Vagina (tissue), 2 donors: ENCODE results near the gene GNB1L. TPM values are rescaled to one million over a fixed set of nuclear protein-coding genes. Genes with fewer than 3 reads are reported as not detected.

Experiments
- DNase-seq, 2 donors: peaks; one replicate each; pipeline ENCODE4 v3.0.0-alpha.2; 2017; ENCODE audit errors: extremely low spot score in 2 of 2
- H3K27ac ChIP-seq: fragments of 200-600 bp; sonication (generic); one replicate; pipeline ENCODE4 v1.5.1; 2019
- H3K27me3 ChIP-seq: fragments of 200-600 bp; sonication (generic); one replicate; pipeline ENCODE4 v1.5.1; 2019
- H3K36me3 ChIP-seq, 2 donors: fragments of 200-600 bp; sonication (generic); one replicate each; pipeline ENCODE4 v1.5.1; 2017 to 2019
- H3K4me1 ChIP-seq: fragments of 200-600 bp; sonication (generic); one replicate; pipeline ENCODE4 v1.5.1; 2019
- H3K4me3 ChIP-seq, 2 donors: fragments of 200-600 bp; sonication (generic); 1 replicate in 1 of 2; 2 replicates in 1 of 2; pipeline ENCODE4 v1.5.1; 2016 to 2019
- H3K9me3 ChIP-seq: fragments of 200-600 bp; sonication (generic); one replicate; pipeline ENCODE4 v1.5.1; 2019
- CTCF ChIP-seq, 3 experiments: fragments of 450-650 bp in 2 of 3; fragments of 200-600 bp in 1 of 3; sonication (generic) in 1 of 3; IDR thresholded peaks; one replicate each; pipeline ENCODE4 v1.5.1; 2017 to 2019; ENCODE audit warnings: antibody characterized with exemption in 3 of 3, mild to moderate bottlenecking in 2 of 3, moderate library complexity in 2 of 3
- POLR2A ChIP-seq, 2 donors: fragments of 450-650 bp; IDR thresholded peaks; one replicate each; pipeline ENCODE4 v1.6.1; 2017; ENCODE audit warnings: antibody characterized with exemption in 2 of 2, mild to moderate bottlenecking in 2 of 2, moderate library complexity in 2 of 2
- POLR2AphosphoS5 ChIP-seq, 2 donors: sonication (generic); formaldehyde crosslinking; IDR thresholded peaks; one replicate each; pipeline ENCODE4 v1.9.0; 2017; ENCODE audit warnings: antibody characterized with exemption in 2 of 2, mild to moderate bottlenecking in 2 of 2, low read depth in 1 of 2; ENCODE audit not compliant: insufficient read depth in 1 of 2
- intact Hi-C: fragments of 100-400 bp; cut with DNase I; formaldehyde crosslinking; loops from one replicate; pipeline ENCODE4 v1.15.1; 2023
- total RNA-seq: library from RNA; depleted of rRNA; stranded (reverse); fragments of >200 nt; gene quantifications from one replicate; pipeline ENCODE4 v1.2.3, GENCODE V29; 2016

The GNB1L gene
- total RNA-seq, 1 donor from 2014 or later = 14.0 TPM

- no peaks in the 10 kb centered on the region for H3K27me3 ChIP-seq
- TF ChIP-seq POLR2AphosphoS5 (IDR thresholded peaks at IDR 0.05; ENCODE audit: insufficient read depth in 1 of 2, low read depth in 1 of 2) (no peak), POLR2A (IDR thresholded peaks at IDR 0.05) (no peak), CTCF (IDR thresholded peaks at IDR 0.05) (no peak)
- intact Hi-C loops = no loop called here
- H3K4me1 ChIP-seq = peaks cover 74% of the 10 kb centered on the region
- H3K27ac ChIP-seq = peak overlapping the region; percentile 94
- H3K36me3 ChIP-seq = peaks cover 0 to 15% of the 10 kb centered on the region in 2 donors
- H3K4me3 ChIP-seq = peak overlapping the region; percentile 82 to 85
- no peaks in the 10 kb centered on the region for H3K9me3 ChIP-seq
- DNase-seq = peak; percentile 86 to 95
Measured at GRCh38 chr22:19853058-19853878, 1.4 kb downstream of the GNB1L start.

GRCh38 chr22:19852177-19852781 is 2.4 kb downstream of the GNB1L start:
- no peak overlapping the region for H3K4me3 ChIP-seq
- H3K27ac ChIP-seq = peak overlapping the region; percentile 0
- H3K36me3 ChIP-seq = peaks cover 0 to 15% of the 10 kb centered on the region in 2 donors
- intact Hi-C loops = no loop called here
- TF ChIP-seq CTCF (IDR thresholded peaks at IDR 0.05) (no peak), POLR2AphosphoS5 (IDR thresholded peaks at IDR 0.05; ENCODE audit: insufficient read depth in 1 of 2, low read depth in 1 of 2) (no peak), POLR2A (IDR thresholded peaks at IDR 0.05) (no peak)
- no peaks in the 10 kb centered on the region for H3K9me3 ChIP-seq
- peaks cover 77% of the 10 kb centered on the region for H3K4me1 ChIP-seq
- H3K27me3 ChIP-seq = no peaks in the 10 kb centered on the region
- no peak for DNase-seq

- intact Hi-C loops = no loop called here
- Histone ChIP-seq H3K36me3 (peaks cover 0 to 15% of the 10 kb centered on the region in 2 donors), H3K9me3 (no peaks in the 10 kb centered on the region), H3K4me1 (peaks cover 79% of the 10 kb centered on the region), H3K27me3 (no peaks in the 10 kb centered on the region), H3K27ac (no peak overlapping the region), H3K4me3 (no peak overlapping the region)
- TF ChIP-seq POLR2AphosphoS5 (IDR thresholded peaks at IDR 0.05; ENCODE audit: insufficient read depth in 1 of 2, low read depth in 1 of 2) (no peak), CTCF (IDR thresholded peaks at IDR 0.05) (no peak), POLR2A (IDR thresholded peaks at IDR 0.05) (no peak)
- DNase-seq = no peak
Measured at GRCh38 chr22:19851291-19852176, 3.1 kb downstream of the GNB1L start.

GRCh38 chr22:19850763-19851109 is 3.9 kb downstream of the GNB1L start:
- intact Hi-C loops = no loop called here
- DNase-seq = no peak
- no peak for TF ChIP-seq POLR2A (IDR thresholded peaks at IDR 0.05)
- no peak for TF ChIP-seq POLR2AphosphoS5 (IDR thresholded peaks at IDR 0.05; ENCODE audit: insufficient read depth in 1 of 2, low read depth in 1 of 2)
- TF ChIP-seq CTCF (IDR thresholded peaks at IDR 0.05) = no peak
- H3K36me3 ChIP-seq = peaks cover 0 to 15% of the 10 kb centered on the region in 2 donors
- no peak overlapping the region for H3K27ac ChIP-seq
- no peak overlapping the region for H3K4me3 ChIP-seq
- no peaks in the 10 kb centered on the region for H3K9me3 ChIP-seq
- H3K4me1 ChIP-seq = peaks cover 71% of the 10 kb centered on the region
- H3K27me3 ChIP-seq = no peaks in the 10 kb centered on the region
